OCI-LY3 (cell line): Measurements from ENCODE around the gene CT47B1.
"Not testable (repeated sequence)": the region's sequence is repeated elsewhere in the genome, so short reads cannot be mapped to it uniquely, and the experiment has no call there.

Source experiments
- H2AFZ ChIP-seq: fragments of 200-600, 300-600 bp; shearing (Covaris generic); 2 replicates; pipeline ENCODE4 v1.6.0; 2014; ENCODE audit warnings: antibody characterized with exemption, low read depth, low read length
- H3K27ac ChIP-seq: fragments of 200-600, 300-600 bp; sonication (generic); 2 replicates; pipeline ENCODE4 v1.5.1; 2014; ENCODE audit warnings: mild to moderate bottlenecking, low read length, moderate library complexity, mixed read lengths
- H3K27me3 ChIP-seq: fragments of 200-600, 300-600 bp; sonication (generic); 2 replicates; pipeline ENCODE4 v1.6.1; 2014; ENCODE audit warnings: low read depth, low read length, mixed read lengths
- H3K36me3 ChIP-seq: fragments of 200-600, 300-600 bp; sonication (generic); replicated peaks from 2 replicates; pipeline ENCODE3; 2014; ENCODE audit warnings: low read depth, low read length, mixed read lengths
- H3K4me1 ChIP-seq: fragments of 300-600, 200-600 bp; sonication (generic); 2 replicates; pipeline ENCODE4 v1.6.1; 2014; ENCODE audit warnings: low read length, mixed read lengths
- H3K4me2 ChIP-seq: fragments of 200-600, 300-600 bp; sonication (generic); 2 replicates; pipeline ENCODE4 v1.6.1; 2014; ENCODE audit warnings: low read length, mixed read lengths
- H3K4me3 ChIP-seq: fragments of 300-600, 200-600 bp; sonication (generic); 2 replicates; pipeline ENCODE4 v1.5.1; 2014; ENCODE audit warnings: antibody characterized with exemption, mild to moderate bottlenecking, low read length, moderate library complexity
- H3K79me2 ChIP-seq: fragments of 300-600, 200-600 bp; shearing (Covaris generic); 2 replicates; pipeline ENCODE4 v1.6.1; 2014; ENCODE audit warnings: mild to moderate bottlenecking, low read length, mixed read lengths
- H3K9ac ChIP-seq: fragments of 300-600, 200-600 bp; shearing (Covaris generic); 2 replicates; pipeline ENCODE4 v1.6.0; 2014; ENCODE audit warnings: mild to moderate bottlenecking, low read length, moderate library complexity
- H3K9me3 ChIP-seq: fragments of 200-600, 300-600 bp; shearing (Covaris generic); 2 replicates; pipeline ENCODE4 v1.6.1; 2014; ENCODE audit warnings: low read length, mixed read lengths; ENCODE audit not compliant: insufficient read depth
- H4K20me1 ChIP-seq: fragments of 200-600, 300-600 bp; sonication (generic); 2 replicates; pipeline ENCODE4 v1.6.1; 2016; ENCODE audit warnings: low read length, mixed read lengths; ENCODE audit not compliant: insufficient read depth
- EZH2phosphoT487 ChIP-seq: fragments of 200-600 bp; shearing (Covaris generic); IDR thresholded peaks from 2 replicates; pipeline ENCODE4 v1.6.1; 2018; ENCODE audit warnings: antibody characterized with exemption, mixed run types, low read depth
- TF ChIP-seq, protein P1 (sequence below): fragments of 200-600, 300-600 bp; sonication (generic); IDR thresholded peaks from 2 replicates; pipeline ENCODE4 v1.5.1; 2014; ENCODE audit warnings: antibody characterized with exemption, low read length, low read depth

The CT47B1 gene

DNA sequence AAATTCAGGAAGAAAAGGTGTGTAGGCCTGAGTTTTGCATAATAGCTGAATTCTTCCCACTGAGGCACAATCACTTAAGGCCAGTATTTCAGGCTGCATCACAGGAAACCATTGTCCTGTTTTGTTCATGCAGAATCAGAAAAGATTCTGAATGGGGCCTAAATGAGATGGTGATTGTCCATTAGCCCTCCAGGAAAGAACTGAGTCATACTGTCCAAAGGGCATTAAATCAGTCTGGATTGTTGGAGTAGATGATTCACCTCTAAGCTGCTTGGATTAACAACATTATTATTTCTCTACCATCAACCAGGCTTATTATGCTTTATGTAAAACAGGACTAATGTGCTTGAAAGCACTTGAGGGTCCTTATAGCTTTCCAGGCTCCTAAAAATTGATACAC is 36.2 kb downstream of the CT47B1 start:
- Histone ChIP-seq H3K9ac (no peak overlapping the region), H3K27me3 (no peaks in the 10 kb centered on the region), H2AFZ (no peak overlapping the region), H3K9me3 (no peaks in the 10 kb centered on the region), H3K4me2 (no peak overlapping the region), H3K36me3 (no peaks in the 10 kb centered on the region), H3K79me2 (no peaks in the 10 kb centered on the region), H3K4me3 (no peak overlapping the region), H3K27ac (no peak overlapping the region), H3K4me1 (no peaks in the 10 kb centered on the region), H4K20me1 (no peaks in the 10 kb centered on the region)
- TF ChIP-seq EZH2phosphoT487, result no peak
- TF ChIP-seq, protein P1, sequence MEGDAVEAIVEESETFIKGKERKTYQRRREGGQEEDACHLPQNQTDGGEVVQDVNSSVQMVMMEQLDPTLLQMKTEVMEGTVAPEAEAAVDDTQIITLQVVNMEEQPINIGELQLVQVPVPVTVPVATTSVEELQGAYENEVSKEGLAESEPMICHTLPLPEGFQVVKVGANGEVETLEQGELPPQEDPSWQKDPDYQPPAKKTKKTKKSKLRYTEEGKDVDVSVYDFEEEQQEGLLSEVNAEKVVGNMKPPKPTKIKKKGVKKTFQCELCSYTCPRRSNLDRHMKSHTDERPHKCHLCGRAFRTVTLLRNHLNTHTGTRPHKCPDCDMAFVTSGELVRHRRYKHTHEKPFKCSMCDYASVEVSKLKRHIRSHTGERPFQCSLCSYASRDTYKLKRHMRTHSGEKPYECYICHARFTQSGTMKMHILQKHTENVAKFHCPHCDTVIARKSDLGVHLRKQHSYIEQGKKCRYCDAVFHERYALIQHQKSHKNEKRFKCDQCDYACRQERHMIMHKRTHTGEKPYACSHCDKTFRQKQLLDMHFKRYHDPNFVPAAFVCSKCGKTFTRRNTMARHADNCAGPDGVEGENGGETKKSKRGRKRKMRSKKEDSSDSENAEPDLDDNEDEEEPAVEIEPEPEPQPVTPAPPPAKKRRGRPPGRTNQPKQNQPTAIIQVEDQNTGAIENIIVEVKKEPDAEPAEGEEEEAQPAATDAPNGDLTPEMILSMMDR, result no peak

DNA sequence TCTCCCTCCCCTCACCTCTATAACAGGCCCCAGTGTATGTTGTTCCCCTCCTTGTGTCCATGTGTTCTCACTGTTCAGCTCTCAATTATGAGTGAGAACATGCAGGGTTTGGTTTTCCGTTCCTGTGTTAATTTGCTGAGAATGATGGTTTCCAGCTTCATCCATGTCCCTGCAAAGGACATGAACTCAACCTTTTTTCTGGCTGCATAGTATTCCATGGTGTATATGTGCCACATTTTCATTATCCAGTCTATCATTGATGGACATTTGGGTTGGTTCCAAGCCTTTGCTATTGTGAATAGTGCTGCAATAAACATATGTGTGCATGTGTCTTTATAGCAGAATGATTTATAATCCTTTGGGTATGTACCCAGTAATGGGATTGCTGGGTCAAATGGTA is 48.5 kb downstream of the CT47B1 start:
- H4K20me1 ChIP-seq, H3K36me3 ChIP-seq, H3K27me3 ChIP-seq: not testable (repeated sequence)

DNA sequence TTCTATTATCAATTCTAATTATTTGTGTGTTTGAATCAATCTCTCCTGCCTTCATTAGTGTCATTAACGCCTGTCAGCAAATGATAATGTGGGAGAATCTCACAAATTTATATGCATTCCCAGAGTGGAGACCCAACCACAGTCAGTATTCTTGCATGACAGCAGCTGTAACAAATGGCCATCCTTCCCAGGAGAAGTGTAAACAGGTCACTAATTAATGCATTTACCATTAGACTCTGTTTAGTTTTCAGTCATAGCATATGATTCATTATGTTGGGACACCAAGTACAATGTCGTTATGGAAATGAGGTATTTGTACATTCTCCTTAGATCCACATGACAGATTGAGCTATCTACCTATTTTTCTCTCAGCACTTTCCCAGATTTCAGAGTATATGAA is 50.5 kb downstream of the CT47B1 start:
- TF ChIP-seq EZH2phosphoT487, result no peak
- TF ChIP-seq, protein P1, result no peak
- Histone ChIP-seq H2AFZ (no peak overlapping the region), H3K79me2 (no peaks in the 10 kb centered on the region), H3K4me3 (no peak overlapping the region), H3K9me3 (no peaks in the 10 kb centered on the region), H3K27me3 (no peaks in the 10 kb centered on the region), H3K9ac (no peak overlapping the region), H3K4me1 (no peaks in the 10 kb centered on the region), H4K20me1 (no peaks in the 10 kb centered on the region), H3K36me3 (no peaks in the 10 kb centered on the region), H3K4me2 (no peak overlapping the region), H3K27ac (no peak overlapping the region)

More for the DNA sequence above, 48.5 kb downstream of the CT47B1 start:
- H2AFZ ChIP-seq, H3K4me2 ChIP-seq, H3K27ac ChIP-seq, H3K9ac ChIP-seq, H3K4me1 ChIP-seq, H3K9me3 ChIP-seq, H3K4me3 ChIP-seq, H3K79me2 ChIP-seq: not testable (repeated sequence)

DNA sequence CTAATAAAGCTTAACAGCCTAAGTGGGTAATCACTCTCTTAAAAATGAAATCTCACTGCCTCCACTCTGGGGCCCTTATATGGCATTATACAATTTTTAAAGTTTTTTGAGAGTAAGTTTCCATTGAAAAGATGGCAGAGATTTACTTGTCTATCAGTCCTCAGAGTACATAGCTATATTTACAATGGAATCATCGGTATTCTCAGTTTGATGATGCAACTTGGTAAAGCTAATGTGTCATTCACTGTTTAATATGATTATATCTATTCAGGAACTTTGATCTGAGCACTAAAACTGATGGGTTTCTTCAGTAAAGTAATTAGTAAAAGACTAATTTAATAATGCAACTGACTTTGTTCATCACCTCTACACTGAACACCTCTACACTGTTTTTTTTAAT is 51.6 kb downstream of the CT47B1 start:
- no peaks in the 10 kb centered on the region for H3K79me2 ChIP-seq
- no peaks in the 10 kb centered on the region for H3K9me3 ChIP-seq
- no peaks in the 10 kb centered on the region for H3K27me3 ChIP-seq
- no peaks in the 10 kb centered on the region for H4K20me1 ChIP-seq
- H3K27ac ChIP-seq, result no peak overlapping the region
- H2AFZ ChIP-seq, result no peak overlapping the region
- H3K36me3 ChIP-seq, result no peaks in the 10 kb centered on the region
- H3K9ac ChIP-seq, result no peak overlapping the region
- H3K4me2 ChIP-seq, result no peak overlapping the region
- no peaks in the 10 kb centered on the region for H3K4me1 ChIP-seq
- no peak overlapping the region for H3K4me3 ChIP-seq
- TF ChIP-seq, protein P1, result no peak
- TF ChIP-seq EZH2phosphoT487, result no peak

DNA sequence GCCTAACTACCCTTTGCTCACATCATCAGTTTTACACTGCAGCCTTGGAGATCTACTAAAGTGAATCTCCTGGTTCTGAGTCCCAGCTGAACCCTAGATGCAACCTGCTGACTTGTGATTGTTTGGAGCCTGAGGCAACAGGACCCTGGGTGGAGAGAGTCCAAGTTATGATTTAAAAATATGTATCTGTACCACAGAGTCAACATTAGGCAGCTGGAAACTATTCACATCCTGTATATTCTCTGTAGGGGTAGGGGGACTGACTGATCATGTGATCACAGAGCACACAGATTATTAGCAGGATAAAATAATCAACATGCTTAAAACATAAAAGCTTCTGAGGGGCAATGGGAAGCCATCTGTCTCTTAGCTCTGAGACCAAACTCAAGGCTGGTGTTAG is 52.1 kb downstream of the CT47B1 start:
- Histone ChIP-seq H3K4me1 (no peaks in the 10 kb centered on the region), H3K36me3 (no peaks in the 10 kb centered on the region), H3K9ac (no peak overlapping the region), H3K27me3 (no peaks in the 10 kb centered on the region), H3K79me2 (no peaks in the 10 kb centered on the region), H3K9me3 (no peaks in the 10 kb centered on the region), H4K20me1 (no peaks in the 10 kb centered on the region), H3K4me2 (no peak overlapping the region), H3K4me3 (no peak overlapping the region), H2AFZ (no peak overlapping the region), H3K27ac (no peak overlapping the region)
- TF ChIP-seq EZH2phosphoT487, result no peak
- TF ChIP-seq, protein P1, result no peak
